PC-3 (cell line): ENCODE results near the gene STK31.

ENCODE experiments used
- EZH2 ChIP-seq: fragments of 300-600 bp; sonication (generic); IDR thresholded peaks from one replicate; pipeline ENCODE4 v1.6.1; 2017; ENCODE audit warnings: antibody characterized with exemption, mild to moderate bottlenecking, low read length; ENCODE audit not compliant: unreplicated experiment
- TF ChIP-seq, protein P1 (sequence below): fragments of 300-600 bp; sonication (generic); conservative IDR thresholded peaks from 2 replicates; pipeline ENCODE4 v1.5.1; 2017; ENCODE audit warnings: antibody characterized with exemption, low read depth, mild to moderate bottlenecking, low read length

DNA sequence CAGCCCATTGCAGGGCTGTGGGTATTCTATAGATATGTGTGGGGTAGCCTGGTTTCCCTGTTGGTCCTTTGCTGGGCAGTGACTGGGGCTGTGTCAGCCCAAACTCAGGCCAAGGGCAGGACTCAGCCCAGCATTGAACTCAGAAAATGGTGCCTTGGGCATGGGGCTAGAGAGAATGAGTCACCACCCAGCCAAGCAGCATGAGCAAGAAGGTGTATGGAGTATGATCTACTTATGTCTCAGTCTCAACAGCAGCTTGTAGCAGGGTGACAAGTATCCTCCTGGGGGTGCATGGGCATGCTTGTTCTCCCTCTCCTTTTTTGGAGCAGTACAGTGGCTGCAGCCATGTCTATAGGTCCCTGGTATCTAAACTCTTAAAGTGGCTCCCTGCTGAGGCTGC, 32.0 kb downstream of the STK31 start:
- TF ChIP-seq, protein P1, sequence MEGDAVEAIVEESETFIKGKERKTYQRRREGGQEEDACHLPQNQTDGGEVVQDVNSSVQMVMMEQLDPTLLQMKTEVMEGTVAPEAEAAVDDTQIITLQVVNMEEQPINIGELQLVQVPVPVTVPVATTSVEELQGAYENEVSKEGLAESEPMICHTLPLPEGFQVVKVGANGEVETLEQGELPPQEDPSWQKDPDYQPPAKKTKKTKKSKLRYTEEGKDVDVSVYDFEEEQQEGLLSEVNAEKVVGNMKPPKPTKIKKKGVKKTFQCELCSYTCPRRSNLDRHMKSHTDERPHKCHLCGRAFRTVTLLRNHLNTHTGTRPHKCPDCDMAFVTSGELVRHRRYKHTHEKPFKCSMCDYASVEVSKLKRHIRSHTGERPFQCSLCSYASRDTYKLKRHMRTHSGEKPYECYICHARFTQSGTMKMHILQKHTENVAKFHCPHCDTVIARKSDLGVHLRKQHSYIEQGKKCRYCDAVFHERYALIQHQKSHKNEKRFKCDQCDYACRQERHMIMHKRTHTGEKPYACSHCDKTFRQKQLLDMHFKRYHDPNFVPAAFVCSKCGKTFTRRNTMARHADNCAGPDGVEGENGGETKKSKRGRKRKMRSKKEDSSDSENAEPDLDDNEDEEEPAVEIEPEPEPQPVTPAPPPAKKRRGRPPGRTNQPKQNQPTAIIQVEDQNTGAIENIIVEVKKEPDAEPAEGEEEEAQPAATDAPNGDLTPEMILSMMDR = no peak
- TF ChIP-seq EZH2 = no peak
